Measurements from ENCODE around the gene IGFBP1. TPM values are rescaled to one million over a fixed set of nuclear protein-coding genes. Genes with fewer than 3 reads are reported as not detected.

The IGFBP1 gene
- total and polyA plus RNA-seq, 2 of the 13 experiments (the other 11 are each of a cell fraction or from before 2014, with no cell fraction given): 5.4 to 885 TPM

- ChIA-PET POLR2A (interaction anchor here (1.1 kb wide), 1 partner anchor 42 kb away, joined by 3 read pairs; no protein-coding TSS in a partner anchor), CTCF (ENCODE audit: low intra/inter-chr PET ratio, low total read pairs) (interaction anchor here (1.6 to 2.9 kb wide), 4 partner anchors 15 to 1165 kb away, joined by 3 to 52 read pairs (median 10); no protein-coding TSS in a partner anchor)
- intact Hi-C loops (cut with micrococcal nuclease; ENCODE audit: unreplicated experiment) (loop anchor here (1.0 to 10.0 kb wide), 6 partner anchors 181 to 1257 kb away; no protein-coding TSS in a partner anchor), in situ Hi-C loops (cut with HindIII; ENCODE audit: extremely low pct_ligation_motif_present, low pct_unique_long_range_greater_than_20kb) (loop anchor here (5.0 kb wide), 2 partner anchors 428 to 1163 kb away; no protein-coding TSS in a partner anchor)
- no peak for DNase-seq (ENCODE audit: low spot score)
- 66% methylated on average over 6 of the region's 6 CpGs for WGBS (ENCODE audit: low lambda C conversion rate)
- H3K4me2 ChIP-seq (ENCODE audit: low read depth, low read length): no peak overlapping the region
- H3K9me3 ChIP-seq (ENCODE audit: low read length): no peaks in the 10 kb centered on the region
- H3K9ac ChIP-seq (ENCODE audit: insufficient read depth, low read depth, low read length): no peak overlapping the region
- TF ChIP-seq NFE2L2 (IDR thresholded peaks at IDR 0.05; ENCODE audit: low read length) (no peak), ZNF225 (CRISPR knock-in tag; IDR thresholded peaks at IDR 0.05) (no peak), BCL6 (CRISPR knock-in tag; IDR thresholded peaks at IDR 0.05) (no peak), ZBTB38 (CRISPR knock-in tag; IDR thresholded peaks at IDR 0.05) (no peak), HMG20B (CRISPR knock-in tag; conservative IDR thresholded peaks at IDR 0.05) (no peak), MLLT10 (CRISPR knock-in tag; IDR thresholded peaks at IDR 0.05) (no peak), IKZF1 (IDR thresholded peaks at IDR 0.05) (no peak), ELF4 (CRISPR knock-in tag; IDR thresholded peaks at IDR 0.05; ENCODE audit: borderline replicate concordance) (no peak), ZNF510 (CRISPR knock-in tag; IDR thresholded peaks at IDR 0.05; ENCODE audit: low read depth) (no peak), ZNF614 (CRISPR knock-in tag; IDR thresholded peaks at IDR 0.05; ENCODE audit: borderline replicate concordance) (no peak), ZNF44 (CRISPR knock-in tag; IDR thresholded peaks at IDR 0.05) (no peak), SNRNP70 (IDR thresholded peaks at IDR 0.05; ENCODE audit: low read depth, low read length) (no peak)
- TF ChIP-seq, protein P1, sequence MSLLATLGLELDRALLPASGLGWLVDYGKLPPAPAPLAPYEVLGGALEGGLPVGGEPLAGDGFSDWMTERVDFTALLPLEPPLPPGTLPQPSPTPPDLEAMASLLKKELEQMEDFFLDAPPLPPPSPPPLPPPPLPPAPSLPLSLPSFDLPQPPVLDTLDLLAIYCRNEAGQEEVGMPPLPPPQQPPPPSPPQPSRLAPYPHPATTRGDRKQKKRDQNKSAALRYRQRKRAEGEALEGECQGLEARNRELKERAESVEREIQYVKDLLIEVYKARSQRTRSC (CRISPR knock-in tag; IDR thresholded peaks at IDR 0.05; ENCODE audit: low read depth): no peak
- no peak overlapping the region for H3K4me3 ChIP-seq (replicated peaks in 1 of 3; ENCODE audit: insufficient read depth in 1 of 3, low read depth in 2 of 3, low read length in 3 of 3)
- H3K4me1 ChIP-seq (ENCODE audit: insufficient read depth, low read length): peaks cover 17% of the 10 kb centered on the region; the same call in 1 of the 2 replicates
- no peaks in the 10 kb centered on the region; the same call in 1 of the 2 replicates for H4K20me1 ChIP-seq (ENCODE audit: insufficient read depth, low read length)
- ATAC-seq: no peak
- H2AFZ ChIP-seq (ENCODE audit: low read length): no peak overlapping the region
- H3K27me3 ChIP-seq (ENCODE audit: control insufficient read depth in 1 of 2, insufficient read depth in 2 of 2, low read length in 2 of 2): peaks cover 5 to 43% of the 10 kb centered on the region in 2 experiments; a peak in 4 of 5 replicates
- no peaks in the 10 kb centered on the region for H3K79me2 ChIP-seq (ENCODE audit: insufficient read depth, low read length)
- no TSS peak for BruUV-seq (replicated peaks)
- no peak for FAIRE-seq
- H3K27ac ChIP-seq (ENCODE audit: extremely low read length, insufficient read depth, low read length): no peak overlapping the region
- no peaks in the 10 kb centered on the region for H3K36me3 ChIP-seq (replicated peaks in 1 of 2; ENCODE audit: control insufficient read depth in 1 of 2, insufficient read depth in 2 of 2, low read length in 2 of 2)
These were observed 35.5 kb downstream of the IGFBP1 start for GRCh38 chr7:45923818-45924217.

All from HepG2 (cell line).